A204.1 (cell line): ENCODE measurements around the gene PHLDA2.

ENCODE experiments used
- FAIRE-seq: peaks from 2 replicates; lab custom pipeline; 2012; peaks lifted over from hg19 to GRCh38; lab: Jason Lieb, UNC

Gene PHLDA2

DNA sequence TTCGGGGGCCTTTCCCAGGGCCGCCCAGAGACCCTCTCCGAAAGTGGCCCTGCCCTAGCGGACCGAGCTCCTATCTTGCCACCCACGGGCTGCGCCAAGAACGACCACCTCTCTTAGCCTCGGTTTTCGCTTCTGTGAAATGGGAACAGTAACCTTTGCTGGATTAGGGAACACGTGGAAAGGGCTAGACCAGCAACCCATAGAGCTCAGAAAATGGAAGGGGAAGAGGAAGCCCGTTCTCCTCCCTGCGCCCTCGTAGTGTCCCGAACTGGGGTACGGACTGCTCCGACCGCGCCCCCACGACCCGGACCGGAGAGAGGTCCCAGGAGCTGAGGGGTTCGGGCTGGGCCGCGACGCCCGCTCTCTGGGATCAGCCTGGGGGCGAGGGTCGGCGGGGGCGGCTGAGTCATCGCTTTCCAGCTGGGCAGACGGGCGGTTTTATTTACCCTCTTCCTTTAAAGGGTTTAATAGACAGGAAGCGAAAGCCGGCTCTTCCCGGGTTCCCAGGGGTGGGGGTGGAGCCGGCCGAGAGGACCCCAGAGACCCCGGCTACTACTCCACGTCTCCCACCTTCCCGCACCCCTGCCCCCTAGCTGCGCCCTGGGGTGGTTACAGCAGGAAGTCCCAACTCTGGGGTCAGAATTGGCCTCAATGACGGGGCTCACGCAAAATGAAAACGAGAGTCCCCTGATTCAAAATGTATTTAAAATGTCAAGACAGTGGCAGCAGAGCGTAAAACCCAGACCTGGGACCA, 907 bp upstream of the PHLDA2 start:
- no peak for FAIRE-seq

DNA sequence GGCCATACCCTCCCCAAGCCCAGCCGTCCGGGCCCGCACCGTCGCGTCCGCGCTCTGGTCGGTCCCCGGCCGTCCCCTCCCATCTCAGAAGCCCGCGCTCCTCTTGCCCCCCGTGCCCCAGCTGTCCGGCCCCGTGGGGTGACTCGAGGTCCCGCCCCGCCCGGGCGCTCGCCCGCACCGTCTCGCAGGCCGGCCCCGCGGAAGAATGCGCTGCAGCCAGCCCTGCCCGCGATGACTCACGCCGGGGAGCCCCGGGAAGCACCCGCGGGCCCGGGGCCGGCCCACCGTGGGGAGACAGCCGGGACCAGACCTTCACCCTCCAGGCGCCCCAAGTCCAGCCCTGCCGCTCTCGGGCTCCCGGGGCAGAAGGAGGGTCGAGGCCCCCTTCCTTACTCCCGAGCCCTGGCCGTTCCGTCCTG, 320 bp upstream of the PHLDA2 start:
- no peak for FAIRE-seq

- FAIRE-seq, result no peak
These were observed 1.2 kb downstream of the PHLDA2 start for GRCh38 chr11:2927851-2928604.

DNA sequence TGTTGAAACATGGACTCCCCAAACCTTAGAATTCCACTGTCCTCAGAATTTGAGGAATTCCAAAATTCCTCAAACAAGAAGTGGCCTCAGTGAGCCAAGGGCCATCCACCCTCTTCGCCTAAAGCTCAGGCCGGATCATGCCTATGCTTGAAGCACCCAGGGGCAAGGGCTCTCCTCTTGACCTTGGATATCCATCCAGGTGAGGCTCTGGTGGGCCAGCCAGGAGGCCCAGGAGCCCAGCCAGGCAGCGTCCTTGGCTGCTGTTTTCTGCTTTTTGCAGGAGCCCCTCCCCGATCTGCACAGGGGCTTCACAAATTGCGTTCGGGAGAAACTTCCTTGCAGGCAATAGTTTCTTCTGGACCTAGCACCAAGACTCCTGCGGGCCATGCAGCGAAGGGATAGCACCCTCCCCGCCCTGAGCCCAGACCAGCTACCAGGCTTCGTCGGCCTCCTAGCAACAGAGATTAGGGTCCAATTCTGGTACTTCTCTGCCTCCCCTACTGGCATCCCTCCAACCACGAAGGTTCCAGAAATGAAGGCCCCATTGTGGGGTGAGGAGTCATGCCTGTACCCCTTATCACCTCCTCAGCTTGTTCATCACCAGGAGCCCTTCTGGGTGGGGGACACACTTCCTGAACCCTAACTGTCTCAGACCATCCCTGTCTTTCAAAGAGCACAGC, 2.0 kb downstream of the PHLDA2 start:
- no peak for FAIRE-seq

- FAIRE-seq, result no peak
These were observed 2.6 kb downstream of the PHLDA2 start for GRCh38 chr11:2926611-2927051.

DNA sequence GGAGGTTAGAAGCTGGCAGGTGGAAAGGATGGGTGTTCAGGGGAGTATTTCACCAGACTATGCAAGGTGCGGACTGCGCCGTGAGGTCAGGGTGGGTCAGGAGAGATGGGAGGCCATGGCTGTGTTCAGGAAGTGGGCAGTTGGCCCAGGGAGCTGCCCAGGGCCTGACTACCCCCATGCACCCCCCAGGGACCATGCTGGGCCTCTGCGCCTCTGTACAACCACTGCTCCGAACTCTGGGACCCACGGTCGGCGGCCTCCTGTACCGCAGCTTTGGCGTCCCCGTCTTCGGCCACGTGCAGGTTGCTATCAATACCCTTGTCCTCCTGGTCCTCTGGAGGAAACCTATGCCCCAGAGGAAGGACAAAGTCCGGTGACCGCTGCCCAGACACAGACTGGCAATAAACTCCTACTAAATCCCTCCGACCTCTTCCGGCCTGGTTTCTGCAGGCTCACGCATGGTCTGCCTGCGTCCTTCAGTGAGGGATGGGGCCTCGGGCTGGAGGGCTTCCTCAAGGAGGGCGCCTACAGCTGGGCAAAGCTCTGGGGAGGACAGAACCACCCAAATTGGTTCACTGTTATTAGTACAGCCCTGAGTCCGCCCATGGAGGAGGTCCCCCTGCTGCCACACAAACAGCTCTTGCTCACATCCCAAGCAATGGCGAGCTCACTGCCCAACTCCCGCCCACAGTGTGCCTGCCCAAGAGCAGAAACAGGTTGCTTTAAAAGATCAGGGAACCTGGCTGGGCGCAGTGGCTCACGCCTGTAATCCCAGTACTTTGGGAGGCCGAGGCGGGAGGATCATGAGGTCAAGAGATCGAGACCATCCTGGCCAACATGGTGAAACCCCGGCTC, 4.2 kb downstream of the PHLDA2 start:
- no peak for FAIRE-seq

GRCh38 chr11:2924381-2924780, 4.8 kb downstream of the PHLDA2 start:
- no peak for FAIRE-seq

DNA sequence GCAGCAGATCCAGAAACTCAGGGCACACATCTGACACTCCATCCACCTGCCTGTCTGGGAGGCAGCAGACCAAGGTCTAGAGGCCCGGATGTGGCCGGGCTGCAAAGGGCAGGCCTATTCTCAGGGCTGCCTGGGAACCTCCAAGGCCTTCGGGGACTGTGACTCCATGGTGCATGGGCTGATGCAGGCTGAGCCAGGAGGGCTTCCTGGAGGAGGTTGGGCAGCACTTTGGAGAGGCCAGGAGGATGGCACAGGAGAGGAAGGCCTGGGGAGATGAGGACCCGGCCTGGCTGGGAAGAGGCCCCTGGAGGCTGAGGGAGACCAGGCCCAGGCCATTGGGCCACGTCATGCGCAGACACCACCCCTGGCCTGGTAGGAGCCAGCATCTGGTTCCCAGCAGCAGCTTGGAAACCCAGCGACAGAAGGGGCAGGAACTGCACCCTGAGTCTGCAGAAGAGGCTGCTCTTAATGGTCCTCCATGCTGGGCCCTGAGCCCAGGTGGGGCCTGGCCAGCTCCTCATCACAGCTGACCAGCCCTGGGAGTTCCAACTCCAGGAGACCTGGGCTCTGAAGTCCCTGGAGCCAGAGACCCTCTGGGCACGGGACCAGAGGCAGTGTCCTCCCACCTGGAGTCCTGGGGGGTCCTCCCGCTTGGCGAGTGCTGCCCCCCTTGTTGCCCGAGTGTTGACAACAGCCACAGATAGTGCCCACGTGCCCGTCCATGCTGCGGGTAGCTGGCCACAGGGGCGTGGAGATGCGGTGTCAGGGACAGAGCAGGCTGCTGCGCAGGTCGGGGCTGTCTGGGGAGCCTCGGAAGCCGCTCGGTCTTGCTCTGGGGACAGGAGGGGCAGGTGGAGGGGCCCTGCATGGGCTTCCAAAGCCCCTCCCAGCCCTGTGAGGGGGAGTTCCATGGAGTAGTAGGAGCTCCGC, 5.5 kb downstream of the PHLDA2 start:
- FAIRE-seq, result no peak

DNA sequence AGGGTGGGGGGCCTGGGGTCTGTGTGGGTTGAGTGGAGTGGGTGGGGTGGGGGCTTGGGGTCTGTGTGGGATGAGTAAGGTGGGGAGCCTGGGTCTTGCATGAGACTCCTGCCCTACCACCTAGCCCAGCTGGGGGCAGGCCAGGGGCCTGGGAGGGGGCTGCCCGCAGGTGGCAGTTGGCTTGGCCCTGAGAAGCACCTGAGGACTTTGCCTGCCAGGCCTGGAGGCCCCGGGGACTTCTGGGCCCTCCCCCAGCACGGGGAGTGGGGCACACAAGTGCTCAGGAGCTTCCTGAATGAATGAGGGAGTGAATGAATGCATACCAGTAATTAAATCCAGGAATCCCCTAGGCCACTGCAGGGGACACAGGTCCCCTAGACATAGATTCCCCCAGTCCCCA, 6.6 kb downstream of the PHLDA2 start:
- no peak for FAIRE-seq

GRCh38 chr11:2921742-2922493, 7.3 kb downstream of the PHLDA2 start:
- FAIRE-seq, result no peak

DNA sequence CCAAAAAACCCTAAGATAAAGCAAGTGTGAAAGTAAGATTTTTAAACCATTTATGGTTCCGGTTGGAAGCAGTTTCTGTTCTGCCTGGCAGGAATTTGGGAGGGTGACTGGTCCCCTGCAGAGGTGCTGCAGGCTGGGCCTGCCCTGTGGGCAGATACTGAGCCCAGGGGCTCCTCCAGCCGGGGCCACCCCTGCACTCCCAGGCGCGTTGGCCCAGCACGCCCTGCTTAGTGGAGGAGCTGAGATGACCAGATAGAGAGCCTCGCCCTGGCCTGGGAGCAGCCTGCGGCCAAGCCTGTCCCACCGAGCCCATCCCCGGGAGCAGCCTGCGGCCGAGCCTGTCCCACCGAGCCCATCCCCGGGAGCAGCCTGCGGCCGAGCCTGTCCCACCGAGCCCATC, 8.0 kb downstream of the PHLDA2 start:
- no peak for FAIRE-seq

GRCh38 chr11:2920343-2920742, 8.9 kb downstream of the PHLDA2 start:
- FAIRE-seq, result no peak

GRCh38 chr11:2919837-2920236, 9.4 kb downstream of the PHLDA2 start:
- no peak for FAIRE-seq

- no peak for FAIRE-seq
These were observed 10.0 kb downstream of the PHLDA2 start for GRCh38 chr11:2919188-2919587.

DNA sequence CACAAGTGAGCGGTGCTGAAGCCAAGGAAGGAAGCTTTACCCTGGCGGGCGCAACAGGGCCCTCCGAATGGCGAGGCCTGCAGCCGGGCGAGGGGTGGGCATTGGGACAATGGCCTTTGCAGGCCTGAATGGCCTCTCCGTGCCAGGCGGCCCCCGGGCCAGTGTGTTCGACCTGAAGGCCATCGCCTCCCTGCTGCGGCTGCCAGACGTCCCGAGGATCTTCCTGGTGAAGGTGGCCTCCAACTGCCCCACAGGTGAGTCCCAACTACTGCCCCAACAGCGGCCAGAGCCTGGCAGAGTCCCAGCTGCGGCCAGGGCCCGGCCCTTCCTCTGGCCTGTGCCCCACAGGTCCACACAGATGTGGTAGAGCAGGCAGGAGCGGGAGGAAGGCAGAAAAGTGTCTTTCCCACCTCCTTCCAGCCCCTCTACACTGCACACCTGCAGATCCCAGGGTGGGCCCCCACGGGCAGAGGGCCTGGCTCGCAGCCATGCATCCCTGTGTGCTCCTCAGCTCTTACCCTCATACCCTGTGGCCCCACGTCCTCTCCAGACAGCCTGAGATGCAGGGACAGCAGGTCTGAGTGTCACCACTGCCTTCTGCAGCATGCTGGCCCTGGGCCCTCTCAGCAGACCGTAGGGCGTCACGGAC, 11.3 kb downstream of the PHLDA2 start:
- no peak for FAIRE-seq

- FAIRE-seq, result no peak
These were observed 12.2 kb downstream of the PHLDA2 start for GRCh38 chr11:2916892-2917645.

GRCh38 chr11:2916114-2916891, 12.9 kb downstream of the PHLDA2 start:
- FAIRE-seq, result no peak

- no peak for FAIRE-seq
These were observed 13.7 kb downstream of the PHLDA2 start for GRCh38 chr11:2915473-2915872.
